GM23338 (cell line): ENCODE data around the gene ZCCHC9. TPM values are rescaled to one million over a fixed set of nuclear protein-coding genes. Genes with fewer than 3 reads are reported as not detected.

Experiments
- CTCF ChIP-seq, 2 experiments: fragments of 200-600 bp in 1 of 2; sonication (generic) in 1 of 2; conservative IDR thresholded peaks; 2 replicates each; pipeline versions ENCODE4 v1.5.1 to v1.6.1; 2016 to 2017; ENCODE audit warnings: antibody characterized with exemption in 2 of 2, low read depth in 2 of 2, mild to moderate bottlenecking in 2 of 2, moderate library complexity in 1 of 2
- ETS1 ChIP-seq: IDR thresholded peaks from 2 replicates; pipeline ENCODE4 v1.6.1; 2016; ENCODE audit warnings: antibody characterized with exemption
- EZH2 ChIP-seq: fragments of 200-600 bp; sonication (generic); IDR thresholded peaks from one replicate; pipeline ENCODE4 v1.8.0; 2017; ENCODE audit warnings: antibody characterized with exemption, mild to moderate bottlenecking, low read depth; ENCODE audit not compliant: unreplicated experiment
- JUNB ChIP-seq: IDR thresholded peaks from one replicate; pipeline ENCODE4 v1.6.1; 2016; ENCODE audit warnings: antibody characterized with exemption; ENCODE audit not compliant: unreplicated experiment
- NANOG ChIP-seq: IDR thresholded peaks from 2 replicates; pipeline ENCODE4 v1.6.1; 2016; ENCODE audit warnings: antibody characterized with exemption, borderline replicate concordance
- POLR2AphosphoS5 ChIP-seq: IDR thresholded peaks from 2 replicates; pipeline ENCODE4 v1.6.1; 2016; ENCODE audit warnings: antibody characterized with exemption, low read depth
- STAT1 ChIP-seq: IDR thresholded peaks from one replicate; pipeline ENCODE4 v1.6.1; 2016; ENCODE audit warnings: antibody characterized with exemption; ENCODE audit not compliant: unreplicated experiment
- ZNF462 ChIP-seq: fragments of 250-450 bp; sonication (Bioruptor Pico); IDR thresholded peaks from 2 replicates; pipeline ENCODE4 v1.5.0; 2020; ENCODE audit warnings: mild to moderate bottlenecking, moderate library complexity
- polyA plus RNA-seq: library from polyadenylated mRNA; unstranded; fragments of >200 nt; fragmentation: Nextera tagmentation; extraction: Ambion mirVana; gene quantifications from 2 replicates; pipeline ENCODE4 v1.2.1, GENCODE V29; 2016
- total RNA-seq: library from RNA; depleted of rRNA; stranded (reverse); fragments of >200 nt; shearing (Covaris generic); gene quantifications from 2 replicates; pipeline ENCODE4 v1.2.3, GENCODE V29; 2014

ZCCHC9 gene
- total and polyA plus RNA-seq, 2 experiments from 2014 or later = 31.1 to 48.7 TPM

DNA sequence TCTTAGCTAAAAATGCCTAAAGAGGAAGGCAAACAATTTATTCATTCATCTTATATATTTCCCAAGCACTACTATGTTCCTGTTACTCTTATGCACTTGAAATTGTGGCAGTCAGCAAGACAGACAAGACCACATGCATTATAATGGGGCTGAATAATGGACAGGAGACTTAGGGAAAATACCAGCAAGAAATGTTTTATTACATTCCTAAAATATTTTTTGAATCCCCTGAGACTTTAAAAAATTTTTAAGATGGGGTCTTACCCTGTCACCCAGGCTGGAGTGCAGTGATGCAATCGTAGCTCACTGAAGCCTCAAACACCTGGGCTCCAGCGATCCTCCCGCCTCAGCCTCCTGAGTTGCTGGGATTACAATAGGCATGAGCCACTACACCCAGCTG is 13.2 kb downstream of the ZCCHC9 start (continued):
- TF ChIP-seq ZNF462 (CRISPR knock-in tag) (no peak), NANOG (no peak), STAT1 (no peak), ETS1 (no peak), EZH2 (no peak), CTCF (conservative IDR thresholded peaks at IDR 0.05; ENCODE audit: low read depth in 2 of 2) (no peak), POLR2AphosphoS5 (no peak), JUNB (no peak)
